Skin of body (tissue), 2 donors: ENCODE measurements around the gene ITGA11. TPM values are rescaled to one million over a fixed set of nuclear protein-coding genes. Genes with fewer than 3 reads are reported as not detected.

Source experiments
- DNase-seq: peaks from one replicate; lab custom pipeline; 2025; lab: John Stamatoyannopoulos, UW
- total RNA-seq: library from RNA; depleted of rRNA; stranded (reverse); fragments of >200 nt; gene quantifications from one replicate; pipeline ENCODE4 v1.2.3, GENCODE V29; 2014

Gene ITGA11
- 5.7 TPM for total RNA-seq

GRCh38 chr15:68431792-68432401, at the start of gene ITGA11:
ITGA11 (minus strand) TSS chr15:68432163; CDS start chr15:68432066, 97 bp downstream.
- no peak for DNase-seq

DNA sequence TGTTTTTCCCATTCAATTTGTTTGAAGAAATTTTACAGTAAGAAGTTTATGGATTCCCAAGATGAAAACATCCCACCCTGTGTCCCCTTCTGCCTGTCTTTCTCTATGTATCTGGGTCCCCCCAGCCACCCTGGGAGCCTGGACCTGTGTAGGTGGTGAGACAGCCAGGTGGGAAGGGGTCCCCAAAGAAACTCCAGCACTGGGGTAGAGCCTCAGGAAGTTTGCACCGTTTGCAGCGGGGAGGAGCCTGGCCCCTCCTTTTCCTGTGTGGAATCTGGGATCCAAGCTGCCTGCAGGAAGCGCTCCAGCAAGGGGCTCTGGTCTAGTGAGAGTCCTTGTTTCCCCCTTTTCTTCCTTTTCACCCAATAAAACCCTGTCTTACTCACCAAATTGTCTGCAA, 49.4 kb upstream of the ITGA11 start:
- no peak for DNase-seq

- DNase-seq, result no peak
Observed at GRCh38 chr15:68480296-68480695, 48.3 kb upstream of the ITGA11 start.

- DNase-seq, result no peak
Observed at GRCh38 chr15:68479870-68480269, 47.9 kb upstream of the ITGA11 start.

DNA sequence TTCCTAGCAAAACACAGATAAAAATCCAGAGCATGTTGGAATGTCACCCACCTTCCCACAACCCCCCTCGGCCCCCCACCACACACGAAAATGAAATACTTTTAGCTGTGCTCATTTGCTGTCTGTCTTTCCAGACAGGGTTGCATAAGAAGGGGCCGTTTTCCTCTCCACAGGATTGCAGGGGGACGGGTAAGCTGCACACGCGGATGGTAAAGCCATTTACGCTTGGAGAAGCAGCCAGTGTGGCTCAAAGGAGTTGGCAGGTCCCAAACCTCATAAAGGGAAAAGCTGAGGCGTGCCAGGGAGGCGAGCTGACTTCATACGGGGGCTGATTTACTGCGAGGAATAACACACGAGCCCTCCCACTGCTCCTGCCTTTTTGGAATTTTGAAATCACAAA, 47.4 kb upstream of the ITGA11 start:
- DNase-seq, result no peak

GRCh38 chr15:68478853-68479252, 46.9 kb upstream of the ITGA11 start:
- no peak for DNase-seq

- no peak for DNase-seq
Observed at GRCh38 chr15:68475449-68475848, 43.5 kb upstream of the ITGA11 start.

DNA sequence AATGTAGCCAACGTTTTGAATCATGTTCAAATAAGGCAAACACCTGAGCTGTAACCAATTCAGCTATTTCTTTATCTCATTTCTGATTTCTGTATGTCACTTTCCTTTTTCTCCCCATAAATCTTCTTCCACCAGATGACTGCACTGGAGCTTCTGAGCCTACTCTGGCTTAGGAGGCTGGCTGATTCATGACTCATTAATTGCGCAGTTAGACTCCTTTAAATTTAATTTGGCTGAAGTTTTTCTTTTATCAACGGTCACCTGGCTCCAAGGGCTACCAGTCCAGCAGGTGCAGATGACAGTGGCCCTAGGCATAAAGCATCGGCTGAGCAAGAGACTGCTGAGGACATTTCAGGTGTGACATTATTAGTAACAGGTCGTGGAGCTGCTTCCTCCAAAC, 39.6 kb upstream of the ITGA11 start:
- no peak for DNase-seq

DNA sequence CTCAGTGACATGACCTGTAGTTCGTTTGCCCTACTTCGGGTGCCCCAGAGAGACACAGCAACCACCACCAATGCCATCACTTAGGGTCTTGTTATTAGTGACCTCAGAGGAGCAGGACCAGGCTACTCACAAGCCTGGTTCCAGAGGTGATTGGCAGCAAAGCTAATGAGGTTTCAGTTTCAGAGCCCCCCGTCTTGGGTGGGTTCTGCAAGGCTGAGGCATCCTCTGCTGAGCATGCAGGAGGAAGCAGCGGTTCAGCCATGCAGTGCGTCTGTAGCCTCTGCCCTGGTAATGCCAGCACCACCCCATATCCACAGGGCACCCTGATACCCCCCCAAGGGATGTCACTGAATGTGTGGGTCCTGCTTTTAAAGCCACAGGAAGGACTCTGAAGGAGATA, 39.0 kb upstream of the ITGA11 start:
- no peak for DNase-seq

GRCh38 chr15:68470049-68470742, 38.2 kb upstream of the ITGA11 start:
- DNase-seq, result no peak

DNA sequence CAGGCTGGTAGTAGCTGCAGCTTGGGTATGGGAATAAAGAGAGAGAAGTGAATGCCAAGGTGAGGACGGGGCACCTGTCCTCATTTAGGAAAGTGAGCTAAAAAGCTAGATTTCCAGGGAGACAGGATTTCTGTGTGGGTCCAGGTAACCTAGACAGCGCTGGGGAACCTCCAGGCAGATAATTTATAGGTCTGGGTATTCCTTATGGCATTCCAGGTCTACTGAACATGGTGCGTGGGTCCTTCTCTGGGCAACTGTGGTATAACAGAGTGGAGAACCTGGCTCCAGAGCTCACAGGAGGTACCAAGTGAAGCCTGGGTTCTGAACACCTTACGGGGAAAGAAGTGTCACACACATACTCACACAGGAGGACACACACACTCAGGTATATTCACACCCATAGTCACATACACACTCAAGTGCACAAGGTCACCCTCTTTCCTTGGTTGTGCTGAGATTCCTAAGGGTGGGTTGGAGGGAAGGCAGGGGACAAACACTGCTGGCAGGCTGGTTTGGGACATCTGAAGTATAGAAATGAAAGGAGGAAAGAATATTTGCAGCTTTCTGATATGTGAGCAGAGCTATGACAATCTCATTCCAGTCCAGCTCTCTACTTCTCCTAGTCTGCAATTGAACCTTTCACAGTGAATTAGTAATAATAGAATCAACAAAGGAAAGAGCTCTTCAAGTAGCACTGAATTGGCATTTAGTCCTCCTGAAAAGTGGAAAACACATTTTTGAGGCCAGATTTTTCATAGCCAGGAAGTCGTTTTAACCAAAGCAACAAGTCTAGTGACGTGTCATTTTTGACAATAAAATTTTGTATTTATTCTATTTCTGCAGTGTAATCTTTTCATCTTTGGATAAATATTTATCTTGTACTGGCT, 37.4 kb upstream of the ITGA11 start:
- no peak for DNase-seq

GRCh38 chr15:68466876-68467275, 34.9 kb upstream of the ITGA11 start:
- no peak for DNase-seq

DNA sequence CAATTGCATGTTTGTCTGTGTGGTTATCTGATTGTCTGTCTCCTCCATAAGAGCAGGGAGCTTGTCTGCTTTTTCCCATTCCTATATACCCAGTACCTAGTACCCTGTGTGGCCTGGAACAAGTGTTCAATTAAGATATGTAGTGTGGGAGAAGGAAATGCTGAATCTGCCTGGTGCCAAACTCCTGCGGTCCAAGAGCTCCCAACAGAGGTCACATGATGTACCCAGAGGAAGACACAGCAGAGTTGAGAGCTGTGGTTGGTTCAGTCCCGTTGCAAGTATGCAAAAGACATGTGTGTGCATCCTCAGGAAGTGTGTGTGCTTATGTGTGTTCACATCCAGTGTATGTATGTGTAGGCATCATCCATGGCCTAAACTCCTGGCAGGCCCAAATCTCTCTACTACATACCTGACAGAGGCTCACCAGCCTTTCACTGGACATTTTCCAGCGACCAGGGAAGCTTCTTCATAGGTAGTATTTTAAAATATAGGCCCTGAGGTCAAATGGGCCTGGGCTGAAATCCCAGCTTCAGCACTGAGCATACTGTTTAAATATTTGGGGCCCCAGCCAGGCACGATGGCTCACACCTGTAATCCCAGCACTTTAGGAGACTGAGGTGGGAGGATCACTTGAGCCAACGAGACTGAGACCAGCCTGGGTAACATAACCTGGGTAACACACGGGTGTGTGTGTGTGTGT, 34.0 kb upstream of the ITGA11 start:
- no peak for DNase-seq

DNA sequence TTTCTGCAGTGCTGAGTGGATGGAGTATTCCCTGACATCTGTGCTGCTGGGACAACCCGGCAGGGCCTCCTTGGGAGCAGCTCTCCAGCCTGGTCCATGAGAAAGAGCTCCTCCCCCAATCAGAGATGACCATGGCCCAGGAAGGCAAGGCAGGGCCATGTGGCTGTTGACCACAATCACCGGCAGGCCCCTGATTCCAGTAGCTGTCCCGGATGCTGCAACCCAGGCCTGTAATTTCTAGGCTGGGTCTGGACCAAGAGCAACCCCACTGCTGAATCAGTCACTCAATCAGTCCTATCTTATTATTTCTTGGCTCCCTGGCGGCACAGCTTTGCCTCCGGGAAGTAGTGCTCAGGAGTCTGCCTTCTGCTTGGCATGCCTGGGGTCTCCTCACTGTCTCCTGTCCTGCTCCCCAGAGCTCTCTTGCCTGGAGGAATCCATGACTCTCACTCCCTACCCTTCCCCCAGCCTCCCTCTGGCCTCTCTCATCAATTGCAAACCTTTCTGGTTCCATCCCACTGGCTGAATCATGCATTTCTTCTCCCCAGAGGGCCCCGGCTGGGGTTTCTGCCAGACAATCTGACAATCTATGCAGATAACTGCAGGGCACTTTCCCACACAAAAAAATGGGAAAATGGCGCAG, 32.6 kb upstream of the ITGA11 start:
- no peak for DNase-seq

DNA sequence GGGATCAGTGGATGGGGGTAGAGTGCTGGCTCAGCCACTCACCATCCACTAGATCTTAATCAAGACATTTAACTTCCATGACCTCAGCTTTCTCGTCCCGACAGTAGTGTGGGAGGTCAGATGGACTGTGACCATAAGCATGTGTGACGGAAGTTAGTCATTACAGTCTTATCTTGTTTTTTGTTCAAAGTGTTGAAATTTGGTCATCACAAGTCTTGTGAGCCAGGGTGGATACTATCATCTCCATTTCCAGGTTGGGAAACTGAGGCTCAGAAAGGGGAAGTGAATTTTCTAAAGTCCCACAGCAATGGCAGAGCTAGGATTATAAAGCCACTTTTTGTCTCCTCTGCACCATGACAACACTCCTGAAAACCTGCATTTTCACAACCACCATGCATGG, 32.0 kb upstream of the ITGA11 start:
- no peak for DNase-seq

- DNase-seq, result no peak
Observed at GRCh38 chr15:68463444-68463843, 31.5 kb upstream of the ITGA11 start.

DNA sequence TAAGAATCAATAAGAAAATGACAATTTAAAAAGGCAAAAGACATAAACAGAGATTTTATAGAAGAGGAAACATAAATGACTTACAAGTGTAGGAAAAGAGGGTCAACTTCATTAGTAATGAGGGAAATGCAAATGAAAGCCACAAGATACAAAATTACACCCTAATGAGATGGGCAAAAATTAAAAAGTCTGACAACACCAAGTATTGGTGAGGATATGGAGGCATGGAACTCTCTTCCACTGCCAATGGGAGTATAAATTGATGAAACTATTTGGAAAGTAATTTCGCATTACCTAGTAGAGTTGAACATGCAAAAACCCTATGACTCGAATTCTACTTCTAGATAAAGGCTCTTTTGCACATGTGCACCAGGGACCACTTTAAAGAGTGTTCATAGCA, 28.2 kb upstream of the ITGA11 start:
- DNase-seq, result no peak

GRCh38 chr15:68450192-68450591, 18.2 kb upstream of the ITGA11 start:
- no peak for DNase-seq

GRCh38 chr15:68449389-68449788, 17.4 kb upstream of the ITGA11 start:
- peak; percentile 24 for DNase-seq

DNA sequence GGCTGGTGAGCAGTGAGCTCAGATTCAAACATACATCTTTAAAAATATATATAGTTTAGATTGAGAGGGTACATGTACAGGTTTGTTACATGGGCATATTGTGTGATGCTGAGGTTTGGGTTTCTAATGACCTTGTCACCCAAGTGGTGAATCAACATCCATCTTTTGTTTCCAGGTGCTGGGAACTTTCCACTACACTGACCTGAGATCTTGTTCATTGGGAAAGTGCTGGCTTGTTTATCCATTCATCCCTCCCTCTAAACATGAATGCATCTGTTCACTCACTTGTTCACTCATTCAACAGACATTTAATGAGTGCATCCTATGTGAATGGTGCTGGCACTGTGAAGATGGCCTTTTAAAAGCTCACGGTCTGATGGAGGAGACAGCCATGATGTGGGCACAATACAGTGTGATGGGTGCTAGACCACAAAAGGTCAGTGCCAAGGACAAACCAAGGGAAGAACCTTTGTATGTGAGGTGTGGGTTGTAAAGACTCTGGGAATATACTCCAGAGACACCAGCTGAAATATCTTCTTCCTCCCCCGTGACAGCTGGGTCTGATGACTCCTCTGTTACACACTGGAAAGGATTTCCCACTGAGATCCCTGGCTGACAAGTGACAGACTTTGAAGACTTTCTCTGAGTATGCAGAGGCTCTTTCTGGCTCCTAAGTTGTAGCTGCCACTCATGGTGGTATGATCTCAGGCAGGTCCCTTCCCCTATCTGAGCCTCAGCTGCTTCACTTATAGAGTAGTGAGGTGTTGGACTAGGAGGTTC, 16.2 kb upstream of the ITGA11 start:
- DNase-seq, result no peak
